AG08395 (cell line): ENCODE measurements around the gene ELN.
A peak's percentile ranks its signal among the peaks of the same experiment; 100 is the strongest.
"Not testable (repeated sequence)": the region's sequence is repeated elsewhere in the genome, so short reads cannot be mapped to it uniquely, and the experiment has no call there.

Source experiments
- DNase-seq: peaks from one replicate; pipeline ENCODE4 v3.0.0; 2012; ENCODE audit warnings: mixed read lengths, low spot score

Gene ELN

GRCh38 chr7:74000489-74001149 is 27.4 kb upstream of the ELN start:
- DNase-seq = no peak

DNA sequence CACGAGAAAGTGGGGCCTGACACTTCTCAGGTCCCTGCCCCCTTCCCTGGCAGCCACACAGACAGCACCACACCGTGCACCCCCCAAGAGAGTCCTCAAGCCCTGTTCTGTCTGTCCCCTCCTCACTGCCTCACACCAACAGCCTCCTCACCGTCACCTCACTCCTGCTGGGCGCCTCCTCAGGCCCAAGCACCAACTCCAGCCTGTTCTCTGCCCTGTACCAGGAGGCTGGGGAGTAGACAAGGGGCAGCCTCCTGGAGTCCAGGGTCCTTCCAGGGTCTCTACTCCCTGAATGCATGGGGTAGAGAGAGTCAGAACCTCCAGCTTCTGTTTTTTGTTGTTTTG is 26.9 kb upstream of the ELN start:
- DNase-seq = no peak

GRCh38 chr7:74002474-74003017 is 25.4 kb upstream of the ELN start:
- peak; percentile 87 for DNase-seq

- no peak for DNase-seq
Observed at GRCh38 chr7:74003621-74004020, 24.4 kb upstream of the ELN start.

GRCh38 chr7:74006032-74006431 is 21.9 kb upstream of the ELN start:
- DNase-seq = no peak

DNA sequence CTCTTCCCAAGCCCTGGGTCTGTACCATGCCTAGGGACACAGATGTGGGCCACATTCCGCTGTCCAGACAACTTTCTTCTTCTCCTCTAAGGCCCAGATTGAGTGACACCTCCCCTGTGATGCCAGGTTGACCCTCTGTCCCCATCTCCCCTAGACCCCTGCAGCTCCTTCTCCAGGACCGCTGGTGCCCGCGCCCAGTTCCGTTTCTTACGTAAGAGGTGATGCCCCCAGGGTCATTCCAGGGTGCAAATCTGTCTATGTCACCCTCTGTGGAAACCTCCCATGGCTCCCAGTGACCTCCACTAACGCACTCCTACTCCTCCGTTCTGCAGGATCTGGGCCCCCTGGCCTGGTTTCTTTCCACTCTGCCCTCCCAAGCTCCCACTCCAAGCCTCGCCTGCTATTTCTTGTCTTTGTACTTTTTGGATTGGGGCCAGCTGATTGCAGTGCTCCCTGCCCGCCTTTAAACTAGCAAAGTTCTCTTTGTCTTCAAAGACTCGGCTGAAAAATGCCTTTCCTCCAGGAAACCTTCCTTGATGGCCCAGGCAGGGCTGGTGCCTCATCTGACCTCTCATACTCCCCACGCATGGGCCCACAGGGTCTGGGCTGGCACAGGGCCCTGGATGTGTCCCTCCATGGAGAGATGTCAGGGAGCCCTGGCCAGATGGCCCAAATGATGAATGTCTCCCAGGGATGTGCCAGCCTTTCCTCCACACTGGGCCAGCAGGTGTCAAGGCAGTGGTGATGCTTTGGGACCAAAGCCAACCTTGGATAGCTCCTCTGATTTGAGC is 21.3 kb upstream of the ELN start:
- DNase-seq = no peak

DNA sequence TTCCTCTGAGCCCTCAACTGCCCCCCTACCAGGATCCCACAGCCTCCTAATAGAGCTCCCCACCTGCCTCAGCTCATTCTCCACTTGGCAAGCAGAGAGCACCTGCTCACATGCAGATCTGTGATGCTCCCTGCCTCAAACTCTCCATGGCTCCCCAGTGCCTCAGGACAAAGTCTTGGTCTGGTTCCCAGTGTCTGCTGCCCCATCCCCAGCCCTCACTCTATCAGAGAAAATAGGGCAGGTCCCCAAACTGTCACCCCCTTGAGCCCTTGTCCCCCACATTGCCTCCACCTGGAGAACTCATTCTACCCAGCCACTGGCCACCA is 20.8 kb upstream of the ELN start:
- DNase-seq = no peak

DNA sequence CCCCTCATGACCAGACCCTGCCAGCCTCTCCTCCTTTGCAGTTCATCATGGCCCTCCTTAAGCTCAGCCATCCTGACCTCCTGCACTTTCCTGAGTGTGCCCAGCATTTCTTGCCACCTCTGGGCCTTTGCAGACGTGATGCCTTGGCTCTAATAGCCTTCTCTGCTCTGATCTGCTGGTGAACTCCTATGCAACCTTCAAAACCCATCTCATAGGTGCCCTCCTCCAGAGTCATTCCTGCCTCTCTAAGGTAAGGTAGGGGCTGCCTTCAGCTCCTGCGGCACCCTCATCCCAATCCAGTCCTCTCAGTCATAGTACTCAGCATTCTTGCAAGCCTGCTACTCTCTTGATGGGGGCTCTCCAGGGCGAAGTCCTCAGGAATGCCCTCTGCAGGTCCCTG is 19.3 kb upstream of the ELN start:
- no peak for DNase-seq

- no peak for DNase-seq
Observed at GRCh38 chr7:74009719-74010118, 18.3 kb upstream of the ELN start.

GRCh38 chr7:74010407-74010806 is 17.6 kb upstream of the ELN start:
- DNase-seq = peak; percentile 74

DNA sequence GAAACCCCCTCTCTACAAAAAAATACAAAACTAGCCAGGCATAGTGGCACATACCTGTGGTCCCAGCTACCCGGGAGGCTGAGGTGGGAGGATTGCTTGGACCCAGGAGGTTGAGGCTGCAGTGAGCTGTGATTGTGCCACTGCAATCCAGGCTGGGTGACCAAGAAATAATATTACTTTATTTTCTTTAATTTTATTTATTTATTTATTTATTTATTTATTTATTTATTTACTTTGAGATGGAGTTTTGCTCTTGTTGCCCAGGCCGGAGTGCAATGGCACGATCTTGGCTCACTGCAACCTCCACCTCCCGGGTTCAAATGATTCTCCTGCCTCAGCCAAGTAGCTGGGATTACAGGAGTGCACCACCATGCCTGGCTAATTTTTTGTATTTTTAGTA is 16.6 kb upstream of the ELN start:
- not testable (repeated sequence) for DNase-seq

DNA sequence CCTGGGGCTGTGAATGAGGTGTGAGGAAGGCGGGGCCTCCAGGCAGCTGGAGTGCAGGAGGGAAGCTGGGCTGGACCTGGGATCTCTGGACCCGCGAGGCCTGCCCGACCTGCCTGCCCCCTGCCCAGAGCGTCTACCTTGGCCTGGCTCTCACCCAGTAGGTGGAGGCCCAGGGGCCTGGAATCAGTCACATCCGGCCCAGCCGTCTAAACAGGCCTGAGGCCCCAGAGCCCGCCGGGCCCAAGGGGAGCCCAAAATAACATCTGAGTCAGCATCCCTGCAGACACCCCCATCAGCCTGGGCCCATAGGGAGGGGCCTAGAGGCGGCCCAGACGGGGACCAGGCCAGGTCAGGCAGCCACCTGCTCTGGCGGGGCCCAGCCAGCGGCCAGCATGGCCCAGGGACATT is 15.1 kb upstream of the ELN start:
- DNase-seq = no peak

DNA sequence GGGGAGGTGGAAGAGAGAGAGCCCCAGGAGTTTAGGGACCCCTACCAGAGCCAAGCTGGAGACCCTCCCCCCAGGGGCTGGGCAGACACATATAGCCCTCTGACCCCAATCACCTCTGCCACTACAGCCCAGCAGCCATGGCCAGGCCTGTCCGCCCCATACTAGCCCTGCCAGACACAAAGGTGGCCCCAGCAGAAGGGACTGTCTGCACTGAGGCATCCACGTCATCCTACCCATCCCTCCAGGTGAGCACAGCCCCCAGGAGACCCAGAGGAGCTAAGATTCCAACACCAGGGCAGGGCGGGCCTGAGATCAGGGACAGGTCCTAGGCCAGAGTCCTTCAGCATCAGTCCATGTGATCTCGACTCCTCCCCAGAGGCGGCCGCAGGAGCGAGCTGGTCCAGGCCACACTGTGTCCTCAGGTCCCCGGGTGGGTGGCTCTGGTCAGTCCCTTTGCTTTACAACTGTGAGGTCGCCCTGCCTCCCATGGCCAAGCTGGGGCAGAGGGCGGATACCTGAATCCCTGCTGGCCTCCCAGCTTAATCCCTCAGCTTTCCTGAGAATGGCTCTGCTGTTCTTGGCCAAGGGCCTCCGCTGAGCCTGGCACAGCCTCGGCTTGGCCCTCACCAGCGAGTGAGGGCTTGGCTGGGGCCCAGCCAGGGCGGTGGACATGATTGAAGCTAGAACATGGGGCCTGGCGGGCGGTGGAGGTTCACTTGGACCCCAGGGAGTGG is 14.3 kb upstream of the ELN start:
- DNase-seq = no peak

GRCh38 chr7:74014931-74015330 is 13.0 kb upstream of the ELN start:
- no peak for DNase-seq

DNA sequence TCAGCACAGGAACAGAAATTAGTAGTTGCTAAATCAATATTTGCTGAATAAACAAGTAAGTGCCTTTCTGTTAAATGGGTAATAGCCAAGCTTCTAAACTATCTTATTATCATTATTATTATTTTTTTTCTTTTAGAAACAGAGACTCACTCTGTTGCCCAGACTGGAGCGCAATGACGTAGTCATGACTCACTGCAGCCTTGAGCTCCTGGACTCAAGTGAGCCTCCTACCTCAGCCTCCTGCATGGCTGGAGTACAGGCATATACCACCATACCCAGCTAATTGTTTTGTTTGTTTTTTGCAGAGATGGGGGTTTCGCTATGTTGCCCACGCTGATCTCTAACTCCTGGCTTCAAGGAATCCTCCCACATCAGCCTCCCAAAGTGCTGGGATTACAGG is 12.3 kb upstream of the ELN start:
- no peak for DNase-seq

DNA sequence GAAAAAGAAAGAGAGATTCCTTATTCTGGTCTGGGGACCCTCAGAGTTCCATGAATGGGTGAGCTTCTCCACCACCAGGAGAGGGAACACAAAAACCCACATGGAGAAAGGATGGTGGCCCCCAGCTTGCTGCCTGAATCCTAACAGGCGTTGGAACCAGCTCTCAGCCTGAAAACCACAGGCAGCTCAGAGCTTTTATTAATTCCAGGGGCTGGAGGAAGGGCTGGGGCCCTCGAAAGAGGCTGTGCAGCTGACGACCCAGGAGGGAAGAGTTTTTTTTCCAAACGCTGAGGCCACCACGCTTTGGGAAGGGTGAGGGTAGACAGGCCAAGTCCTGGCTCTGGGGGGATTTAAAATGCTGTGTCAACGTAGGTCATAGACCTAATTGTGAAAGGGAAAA is 10.8 kb upstream of the ELN start:
- DNase-seq = no peak

GRCh38 chr7:74018246-74018895 is 9.6 kb upstream of the ELN start:
- DNase-seq = no peak

DNA sequence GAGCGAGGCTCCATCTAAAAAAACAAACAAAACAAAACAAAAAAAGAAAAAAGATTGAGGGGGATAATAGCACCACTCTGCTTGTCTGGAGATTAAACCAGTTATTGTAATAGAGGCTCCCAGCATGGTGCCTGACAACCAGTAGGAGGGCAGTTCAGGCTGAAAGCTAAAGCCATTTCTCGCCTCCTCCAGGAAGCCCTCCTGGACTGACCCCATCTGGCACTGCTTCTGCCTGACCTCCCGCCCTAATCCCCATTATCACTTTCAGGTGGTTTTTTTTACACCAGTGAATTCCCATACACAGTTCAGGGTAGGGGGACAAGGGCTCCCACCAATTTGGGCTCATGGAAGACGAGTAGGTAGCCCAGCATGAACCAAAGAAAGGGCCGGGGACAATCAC is 8.8 kb upstream of the ELN start:
- DNase-seq = no peak

- DNase-seq = no peak
Observed at GRCh38 chr7:74020390-74020789, 7.6 kb upstream of the ELN start.

GRCh38 chr7:74021546-74022320 is 6.2 kb upstream of the ELN start:
- no peak for DNase-seq

- DNase-seq = no peak
Observed at GRCh38 chr7:74022507-74022906, 5.5 kb upstream of the ELN start.

DNA sequence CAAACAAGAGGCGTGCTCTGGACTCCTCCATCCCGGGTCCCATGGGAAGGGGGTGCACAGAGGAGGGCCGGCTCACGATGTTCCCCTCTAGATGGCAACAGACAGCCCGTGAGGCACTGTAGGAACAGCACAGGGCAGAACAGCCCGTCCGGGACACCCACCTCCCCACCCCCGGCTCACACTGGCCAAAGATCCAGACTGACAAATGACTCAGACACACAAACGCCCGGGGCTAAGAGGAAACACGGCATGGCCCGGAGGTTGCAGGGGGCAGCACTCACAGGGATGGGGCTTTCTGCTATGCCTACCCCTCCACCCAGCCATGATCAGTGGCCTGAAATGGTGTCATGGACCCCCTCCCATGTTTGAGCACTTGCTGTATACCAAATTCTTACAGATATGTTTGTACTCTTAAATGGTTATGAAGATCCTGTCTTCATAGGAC is 4.9 kb upstream of the ELN start:
- peak; percentile 89 for DNase-seq
